Stimulated activated CD4-positive, alpha-beta T cell treated with anti-CD3 and anti-CD28 coated beads, Interleukin-12 subunit alpha, Interleukin-12 subunit beta, amount 100 ng/mL, for 48 hours (primary cell): ENCODE measurements around the gene SEC14L3.

Experiments used
- DNase-seq, 3 donors: peaks; one replicate each; pipeline ENCODE4 v3.0.0-alpha.2; 2020; ENCODE audit warnings: low read depth in 2 of 3, low spot score in 1 of 3

SEC14L3 gene

DNA sequence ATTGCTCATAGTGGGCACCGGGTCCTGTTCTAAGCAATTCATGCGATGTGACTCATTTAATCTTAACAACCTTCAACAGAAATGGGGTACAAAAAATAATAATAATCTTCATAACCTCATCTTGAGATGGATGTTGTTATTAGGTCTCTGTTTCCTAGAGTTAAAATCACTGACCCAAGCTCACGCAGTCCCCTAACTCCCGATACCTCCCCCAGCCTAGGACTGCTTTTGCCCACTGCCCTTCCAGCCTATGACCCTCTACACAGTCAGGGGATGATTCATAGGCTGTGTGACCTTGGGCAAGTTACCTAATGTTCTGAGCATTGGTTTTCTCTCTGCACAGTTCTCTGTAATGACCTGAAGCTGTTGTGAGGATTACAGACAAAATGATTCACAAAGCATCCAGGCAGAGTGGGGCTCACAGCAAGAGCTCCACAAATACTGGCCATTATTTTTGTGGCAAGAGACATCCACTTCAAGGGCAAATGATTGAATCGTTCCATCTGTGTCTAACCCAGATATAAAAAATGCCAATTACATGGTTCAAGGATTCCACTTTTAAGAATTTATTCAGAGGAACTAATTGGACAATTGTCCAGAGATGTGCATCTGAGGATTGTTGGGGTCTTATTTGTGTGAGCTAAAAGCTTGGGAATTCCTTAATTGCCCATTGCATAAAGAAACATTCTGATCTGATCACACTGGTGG lies 26.2 kb downstream of the SEC14L3 start:
- no peak for DNase-seq

GRCh38 chr22:30444632-30445437 lies 27.0 kb downstream of the SEC14L3 start:
- peak; percentile 49 to 64 (median 55) for DNase-seq

DNA sequence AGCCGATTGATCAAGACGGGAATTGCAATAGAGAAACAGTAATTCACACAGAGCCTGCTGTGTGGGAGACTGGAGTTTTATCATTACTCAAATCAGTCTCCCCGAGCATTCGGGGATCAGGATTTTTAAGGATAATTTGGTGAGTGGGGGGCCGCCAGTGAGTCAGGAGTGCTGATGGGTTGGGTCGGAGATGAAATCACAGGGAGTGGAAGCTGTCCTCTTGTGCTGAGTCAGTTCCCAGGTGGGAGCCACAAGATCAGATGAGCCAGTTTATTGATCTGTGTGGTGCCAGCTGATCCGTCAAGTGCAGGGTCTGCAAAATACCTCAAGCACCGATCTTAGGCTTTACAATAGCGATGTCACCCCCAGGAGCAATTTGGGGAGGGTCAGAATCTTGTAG lies 30.7 kb downstream of the SEC14L3 start:
- no peak for DNase-seq

DNA sequence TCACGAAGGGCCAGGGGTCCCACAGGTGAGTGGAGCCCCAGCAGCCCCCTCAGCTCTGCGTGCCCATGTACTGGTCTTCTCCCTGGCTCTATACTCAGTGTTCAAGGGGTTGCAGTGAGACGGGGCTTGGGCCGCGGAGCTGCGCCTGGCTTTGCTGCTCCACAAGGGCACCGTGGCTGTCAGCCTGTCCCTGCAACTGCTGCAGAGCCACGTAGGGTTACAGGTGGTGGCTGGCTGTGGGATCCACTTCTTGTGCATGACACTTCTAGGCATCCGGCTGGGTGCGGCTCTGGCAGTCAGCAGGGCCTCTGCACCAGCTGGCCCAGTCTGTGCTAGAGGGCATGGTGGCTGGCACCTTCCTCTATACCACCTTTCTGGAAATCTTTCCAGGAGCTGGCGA lies 32.0 kb downstream of the SEC14L3 start:
- no peak for DNase-seq

DNA sequence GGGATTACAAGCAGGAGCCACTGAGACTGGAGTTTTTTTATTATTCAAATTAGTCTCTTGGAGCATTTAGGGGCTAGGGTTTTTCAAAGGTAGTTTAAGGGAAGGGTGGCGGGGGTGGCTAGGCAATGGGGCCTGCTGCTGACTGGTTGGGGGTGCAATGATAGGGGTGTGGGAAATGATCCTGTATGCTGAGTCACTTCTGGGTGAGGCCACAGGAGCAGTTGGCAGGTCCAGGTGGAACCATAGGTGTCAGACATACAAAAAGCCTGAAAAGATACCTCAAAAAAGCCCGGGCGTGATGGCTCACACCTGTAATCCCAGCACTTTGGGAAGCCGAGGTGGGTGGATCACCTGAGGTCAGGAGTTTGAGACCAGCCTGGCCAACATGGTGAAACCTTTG lies 32.6 kb downstream of the SEC14L3 start:
- DNase-seq = no peak

GRCh38 chr22:30438559-30438958 lies 33.3 kb downstream of the SEC14L3 start:
- no peak for DNase-seq

DNA sequence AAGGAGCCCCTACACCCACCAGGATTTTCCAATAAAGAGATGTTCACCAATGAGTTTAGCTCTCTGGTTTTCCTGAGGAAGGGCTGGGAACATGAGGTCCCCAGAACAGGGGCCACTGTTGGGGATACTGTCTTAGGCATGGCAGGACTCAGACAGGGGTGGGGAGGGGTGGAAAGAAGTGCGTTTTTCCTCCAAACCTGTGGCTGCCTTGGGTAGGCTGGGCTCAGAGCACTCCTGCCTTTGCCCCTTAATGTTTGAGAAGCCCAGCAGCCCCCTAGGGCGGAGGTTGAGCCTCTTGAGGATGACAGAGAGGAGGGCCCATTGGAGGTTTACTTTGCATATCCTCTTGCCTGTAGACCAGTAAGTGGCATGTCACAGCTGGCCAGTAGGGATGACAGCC lies 35.6 kb downstream of the SEC14L3 start:
- DNase-seq = no peak

- DNase-seq = peak; percentile 50 to 60 (median 54)
Observed at GRCh38 chr22:30435674-30436126, 36.1 kb downstream of the SEC14L3 start.

GRCh38 chr22:30434843-30435242 lies 37.0 kb downstream of the SEC14L3 start:
- DNase-seq = no peak

GRCh38 chr22:30433773-30434172 lies 38.0 kb downstream of the SEC14L3 start:
- DNase-seq = no peak

- DNase-seq = no peak
Observed at GRCh38 chr22:30433227-30433626, 38.6 kb downstream of the SEC14L3 start.

DNA sequence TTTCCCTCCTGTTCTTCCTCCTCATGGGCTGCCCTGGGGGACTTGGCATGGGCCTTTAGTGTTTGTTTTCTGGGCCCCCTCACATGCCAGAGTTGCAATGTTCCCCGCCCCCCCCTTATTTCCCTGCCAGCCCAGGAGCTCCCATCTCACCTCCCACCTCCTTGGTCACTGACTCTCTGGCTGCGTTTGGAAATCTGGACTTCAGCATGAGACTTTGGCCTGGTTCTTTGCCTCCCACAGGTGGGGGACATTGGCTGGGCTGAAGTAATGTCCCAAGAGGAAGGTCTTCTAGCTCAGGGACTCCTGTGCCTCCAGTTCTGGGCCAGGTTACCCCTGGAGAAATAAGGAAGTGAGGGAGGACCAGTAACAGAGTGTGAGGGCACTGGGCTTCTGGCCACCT lies 39.3 kb downstream of the SEC14L3 start:
- no peak for DNase-seq

DNA sequence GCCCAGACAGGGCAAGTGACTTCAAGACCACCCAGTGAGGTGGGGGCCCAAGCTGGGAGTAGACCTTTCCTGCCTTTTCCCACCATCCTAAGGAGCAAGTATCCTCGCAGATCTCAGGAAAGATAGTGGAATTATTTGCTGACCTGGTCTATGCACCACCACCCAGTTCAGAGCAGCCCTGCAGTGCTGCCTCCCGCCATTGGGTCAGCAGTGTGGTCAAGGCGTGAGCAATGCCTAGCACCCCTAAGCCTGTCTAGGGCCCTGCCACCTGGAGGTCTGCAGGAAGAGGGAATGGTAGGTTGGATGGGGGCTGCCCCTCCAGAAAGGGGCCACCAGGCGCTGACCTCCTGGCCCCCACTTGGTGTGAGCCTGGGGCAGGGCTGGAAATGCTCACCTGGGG lies 39.7 kb downstream of the SEC14L3 start:
- DNase-seq = no peak

- no peak for DNase-seq
Observed at GRCh38 chr22:30430933-30431332, 40.9 kb downstream of the SEC14L3 start.

DNA sequence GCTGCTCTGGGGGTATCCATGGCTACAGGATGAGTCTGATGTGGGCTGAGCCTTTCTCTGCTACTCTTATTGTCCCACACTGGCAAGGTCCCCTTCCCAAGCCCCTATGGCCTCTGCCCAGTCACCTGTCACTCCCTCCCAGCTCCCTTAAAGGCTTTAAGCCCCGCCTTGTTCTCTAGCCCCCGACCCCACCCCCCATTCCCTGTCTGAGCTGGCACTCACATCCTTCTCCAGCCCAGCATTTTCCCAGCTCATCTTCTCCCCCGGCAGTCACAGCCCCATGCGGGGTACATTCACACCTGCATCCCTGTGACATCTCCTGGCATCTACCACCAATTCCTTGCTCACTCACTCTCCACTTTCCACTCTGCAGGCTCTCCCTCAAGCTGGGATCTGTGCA lies 41.9 kb downstream of the SEC14L3 start:
- DNase-seq = no peak

DNA sequence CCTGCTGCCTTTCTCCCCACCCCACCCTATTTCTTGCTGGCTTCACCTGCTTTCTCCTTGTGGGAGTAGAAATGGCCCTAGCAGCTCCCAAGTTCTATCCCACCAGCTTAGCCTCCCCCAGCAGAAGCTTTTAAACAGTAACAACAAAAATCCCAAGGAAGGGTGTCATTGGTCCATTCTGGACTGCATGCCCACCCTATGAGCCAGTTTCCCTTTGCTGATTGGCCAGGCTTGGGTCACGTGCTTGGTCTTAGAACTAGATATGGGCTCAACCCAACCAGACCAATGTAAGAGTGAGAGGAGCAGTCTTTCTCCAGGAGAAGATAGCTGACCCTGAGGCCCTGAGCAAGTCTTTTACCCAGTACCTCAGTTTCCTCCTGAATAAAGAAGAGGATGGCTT lies 43.9 kb downstream of the SEC14L3 start:
- no peak for DNase-seq

GRCh38 chr22:30426388-30427353 lies 45.1 kb downstream of the SEC14L3 start:
- DNase-seq = peak; percentile 87 to 90 (median 87)

- peak in 1 of 3 donors; percentile 48 for DNase-seq
Observed at GRCh38 chr22:30425616-30426387, 46.0 kb downstream of the SEC14L3 start, which contains the start of gene MTFP1. TSS of gene MTFP1 (plus strand) at chr22:30425768. CDS start at chr22:30425880, 112 bp downstream.

- DNase-seq = no peak
Observed at GRCh38 chr22:30425327-30425615, 46.5 kb downstream of the SEC14L3 start.

GRCh38 chr22:30424534-30425326 lies 47.1 kb downstream of the SEC14L3 start:
- no peak for DNase-seq
